ENCODE measurements around the gene CD180.
A peak's percentile ranks its signal among the peaks of the same experiment; 100 is the strongest.

CD180 gene

DNA sequence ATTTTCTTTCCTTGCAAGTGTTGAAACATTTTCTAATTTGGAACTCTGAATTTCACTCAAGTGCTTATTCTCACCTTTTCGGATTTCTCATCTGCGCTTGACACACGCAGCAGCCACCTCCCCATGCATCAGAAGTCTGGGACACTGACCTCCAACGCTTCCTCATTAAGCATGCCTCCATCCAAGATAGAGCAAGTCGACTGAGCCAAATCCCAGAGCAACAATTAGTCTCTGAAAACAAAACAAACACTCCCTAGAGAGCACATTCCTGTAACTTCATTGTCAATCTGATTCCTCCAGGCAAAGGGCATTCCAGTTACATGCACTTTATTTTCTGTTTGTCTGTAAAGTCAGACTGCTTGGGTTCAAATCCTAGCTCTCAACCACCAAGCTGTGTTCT, 5.7 kb downstream of the CD180 start:
- no peaks in the 10 kb centered on the region for H3K9me3 ChIP-seq
- peaks cover 6% of the 10 kb centered on the region; the same call in 1 of the 2 replicates for H3K4me1 ChIP-seq
- no peak overlapping the region for H3K4me3 ChIP-seq
- no peaks in the 10 kb centered on the region for H3K36me3 ChIP-seq (replicated peaks)
- no peaks in the 10 kb centered on the region for H3K27me3 ChIP-seq (ENCODE audit: low read depth)
- in situ Hi-C loops (cut with MboI; ENCODE audit: low sequenced_read_pairs): no loop called here
- DNase-seq (ENCODE audit: low spot score in 2 of 2): peak in 1 of 2 experiments; percentile 32

DNA sequence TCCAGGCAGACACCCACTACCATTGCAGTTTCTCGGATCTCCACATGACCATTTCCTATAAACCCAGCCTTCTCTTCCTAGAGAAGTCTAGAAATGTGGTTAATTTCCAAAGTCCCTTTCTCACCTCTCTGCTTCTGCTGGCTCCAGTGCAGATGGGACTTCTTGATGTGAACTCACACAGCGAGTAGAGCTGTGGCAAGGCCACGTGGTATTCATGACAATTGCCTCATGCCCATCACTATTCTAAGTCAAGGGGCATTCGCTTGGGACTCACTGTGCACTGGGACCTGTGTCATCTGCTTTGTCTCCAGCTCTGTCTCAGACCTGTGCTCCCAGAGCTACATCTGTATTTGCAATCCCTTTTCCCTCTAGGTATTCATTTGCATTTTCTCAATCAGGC, 6.2 kb downstream of the CD180 start:
- no peak overlapping the region for H3K4me3 ChIP-seq
- in situ Hi-C loops (cut with MboI; ENCODE audit: low sequenced_read_pairs): no loop called here

DNA sequence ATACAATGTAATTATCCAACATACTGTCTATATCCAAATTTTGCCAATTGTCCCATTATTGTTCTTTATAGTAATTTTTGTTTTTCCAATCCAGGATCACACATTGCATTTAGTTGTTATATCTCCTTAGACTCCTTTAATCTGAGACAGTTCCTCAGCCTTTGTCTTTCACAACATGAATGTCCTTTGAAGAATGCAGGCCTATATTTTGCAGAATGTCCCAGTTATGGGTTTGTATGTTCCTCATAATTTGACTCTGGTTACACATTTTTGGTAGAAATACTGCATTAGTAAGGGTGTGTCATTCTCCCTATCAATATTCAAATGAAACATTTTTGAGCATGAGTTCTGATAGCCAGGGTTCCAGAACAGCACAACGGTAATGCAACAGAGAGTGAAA, 6.7 kb downstream of the CD180 start:
- DNase-seq (ENCODE audit: low spot score in 2 of 2): no peak
- Histone ChIP-seq H3K36me3 (replicated peaks) (no peaks in the 10 kb centered on the region), H3K27me3 (ENCODE audit: low read depth) (no peaks in the 10 kb centered on the region), H3K4me1 (peaks cover 6% of the 10 kb centered on the region; the same call in 1 of the 2 replicates), H3K4me3 (no peak overlapping the region), H3K9me3 (no peaks in the 10 kb centered on the region)
- in situ Hi-C loops (cut with MboI; ENCODE audit: low sequenced_read_pairs): no loop called here

More for the DNA sequence above, 6.2 kb downstream of the CD180 start:
- Histone ChIP-seq H3K36me3 (replicated peaks) (no peaks in the 10 kb centered on the region), H3K4me1 (peaks cover 6% of the 10 kb centered on the region; the same call in 1 of the 2 replicates), H3K27me3 (ENCODE audit: low read depth) (no peaks in the 10 kb centered on the region), H3K9me3 (no peaks in the 10 kb centered on the region)
- no peak for DNase-seq (ENCODE audit: low spot score in 2 of 2)

DNA sequence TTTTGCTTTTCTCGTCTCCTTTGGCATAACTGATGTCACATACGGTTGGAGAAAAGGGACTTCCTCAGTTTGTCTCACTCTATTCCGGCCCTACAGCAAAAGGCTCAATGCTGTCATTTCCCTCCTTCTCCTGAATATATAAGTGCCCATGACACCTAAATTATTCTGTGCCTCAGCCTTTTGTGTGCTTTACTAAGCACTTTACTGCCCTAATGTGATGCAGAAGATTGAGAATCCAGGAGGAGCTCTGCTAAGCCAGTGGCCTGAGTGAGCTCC, 7.6 kb downstream of the CD180 start:
- H3K9me3 ChIP-seq: no peaks in the 10 kb centered on the region
- no peaks in the 10 kb centered on the region for H3K27me3 ChIP-seq (ENCODE audit: low read depth)
- DNase-seq (ENCODE audit: low spot score in 2 of 2): no peak
- H3K4me1 ChIP-seq: peaks cover 6% of the 10 kb centered on the region; the same call in 1 of the 2 replicates
- H3K4me3 ChIP-seq: no peak overlapping the region
- in situ Hi-C loops (cut with MboI; ENCODE audit: low sequenced_read_pairs): no loop called here
- no peaks in the 10 kb centered on the region for H3K36me3 ChIP-seq (replicated peaks)

DNA sequence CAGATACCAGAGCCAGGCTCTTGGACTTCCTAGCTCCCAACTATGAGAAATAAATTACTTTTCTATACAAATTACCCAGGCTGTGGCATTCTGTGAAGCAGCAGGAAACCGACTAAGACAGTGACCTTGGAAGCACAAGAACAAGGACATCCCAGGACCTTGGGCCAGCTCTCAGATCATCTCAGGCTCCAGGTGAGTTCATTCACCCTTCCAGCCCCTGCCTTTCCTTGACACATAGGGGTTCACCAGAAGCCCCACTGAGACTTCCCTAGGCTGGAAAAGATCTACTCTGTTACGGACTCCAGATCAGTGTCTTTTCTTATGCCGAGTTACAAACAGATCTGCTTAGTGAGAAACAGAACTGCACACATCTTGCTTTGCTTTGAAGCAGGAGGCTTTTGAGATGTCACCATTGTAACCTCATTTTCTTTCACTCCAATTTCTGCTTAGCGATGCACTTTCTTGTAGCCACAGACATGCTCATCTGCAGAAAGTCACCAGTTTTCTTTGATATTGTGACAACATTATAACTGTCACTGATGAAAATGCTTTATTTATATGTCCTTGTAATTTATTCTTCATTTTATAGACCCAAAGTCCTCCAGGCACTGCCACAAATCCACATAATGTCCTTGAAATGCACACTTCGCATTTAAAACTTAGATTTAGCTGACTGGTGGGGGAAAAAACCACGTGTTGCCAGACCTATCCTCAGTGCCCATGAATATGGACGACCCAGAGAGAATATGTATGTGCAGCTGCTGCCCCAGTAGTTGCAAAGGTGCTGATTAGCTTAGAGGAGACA, 8.1 kb downstream of the CD180 start:
- Histone ChIP-seq H3K4me3 (no peak overlapping the region), H3K4me1 (peaks cover 6% of the 10 kb centered on the region; the same call in 1 of the 2 replicates), H3K27me3 (ENCODE audit: low read depth) (no peaks in the 10 kb centered on the region), H3K36me3 (replicated peaks) (no peaks in the 10 kb centered on the region), H3K9me3 (no peaks in the 10 kb centered on the region)
- no peak for DNase-seq (ENCODE audit: low spot score in 2 of 2)
- in situ Hi-C loops (cut with MboI; ENCODE audit: low sequenced_read_pairs): no loop called here

DNA sequence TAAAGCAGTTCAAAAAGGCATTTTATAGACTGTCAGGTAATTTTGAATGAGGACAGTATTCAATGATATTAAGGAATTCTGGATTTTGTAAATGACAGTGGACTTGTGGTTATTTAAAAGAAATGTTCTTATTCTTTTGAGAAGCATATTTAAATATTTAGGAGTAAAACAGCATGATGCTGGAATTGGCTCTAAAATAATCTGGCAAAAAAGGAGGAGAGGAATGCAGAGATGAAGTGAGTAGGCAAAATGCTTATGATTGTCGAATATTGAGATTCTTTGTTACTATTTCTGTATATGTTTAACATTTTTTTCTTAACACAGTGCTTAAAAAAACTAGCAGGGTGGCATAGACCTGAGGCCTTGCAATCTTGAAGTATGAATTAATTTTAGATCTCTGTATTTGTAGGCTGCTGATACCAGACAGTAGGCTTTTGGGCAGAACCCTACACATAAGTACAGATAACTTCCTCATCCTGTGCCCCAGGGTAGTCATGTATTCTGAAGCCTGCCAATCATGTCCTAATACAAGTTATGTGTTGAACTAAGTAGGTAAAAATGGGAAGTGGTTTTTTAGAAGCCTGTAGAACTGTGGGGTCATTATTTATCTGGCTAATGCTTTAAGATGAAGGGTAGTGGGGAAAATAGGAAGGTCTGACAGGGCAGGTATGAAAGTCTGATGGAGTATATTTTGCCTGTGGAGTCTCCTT, 9.4 kb downstream of the CD180 start:
- Histone ChIP-seq H3K9me3 (no peaks in the 10 kb centered on the region), H3K4me1 (peaks cover 14% of the 10 kb centered on the region), H3K36me3 (replicated peaks) (no peaks in the 10 kb centered on the region), H3K4me3 (no peak overlapping the region), H3K27me3 (ENCODE audit: low read depth) (no peaks in the 10 kb centered on the region)
- in situ Hi-C loops (cut with MboI; ENCODE audit: low sequenced_read_pairs): no loop called here
- no peak for DNase-seq (ENCODE audit: low spot score in 2 of 2)

DNA sequence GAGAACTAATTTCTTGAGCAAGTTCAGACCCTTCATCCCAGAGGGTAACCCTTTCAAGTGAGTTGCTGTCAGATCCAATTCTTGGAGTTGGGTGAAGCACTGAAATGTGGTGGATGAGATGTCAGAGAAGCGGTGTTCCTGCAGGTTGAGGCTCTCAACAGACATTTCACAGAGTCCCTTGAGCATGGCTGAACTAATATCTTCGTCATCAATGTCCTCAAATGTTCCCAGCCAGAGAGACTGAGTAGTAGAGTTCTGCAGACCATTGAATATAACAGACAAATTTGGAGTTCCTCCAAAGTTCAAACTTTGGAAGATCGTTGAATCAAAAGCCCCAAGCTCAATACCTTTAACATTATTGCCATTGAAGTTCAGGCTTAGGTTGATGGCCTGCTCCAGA, 12.7 kb downstream of the CD180 start:
- Histone ChIP-seq H3K4me1 (peaks cover 17% of the 10 kb centered on the region), H3K36me3 (replicated peaks) (no peaks in the 10 kb centered on the region), H3K4me3 (no peak overlapping the region), H3K27me3 (ENCODE audit: low read depth) (no peaks in the 10 kb centered on the region), H3K9me3 (no peaks in the 10 kb centered on the region)
- no peak for DNase-seq (ENCODE audit: low spot score in 2 of 2)
- in situ Hi-C loops (cut with MboI; ENCODE audit: low sequenced_read_pairs): no loop called here

DNA sequence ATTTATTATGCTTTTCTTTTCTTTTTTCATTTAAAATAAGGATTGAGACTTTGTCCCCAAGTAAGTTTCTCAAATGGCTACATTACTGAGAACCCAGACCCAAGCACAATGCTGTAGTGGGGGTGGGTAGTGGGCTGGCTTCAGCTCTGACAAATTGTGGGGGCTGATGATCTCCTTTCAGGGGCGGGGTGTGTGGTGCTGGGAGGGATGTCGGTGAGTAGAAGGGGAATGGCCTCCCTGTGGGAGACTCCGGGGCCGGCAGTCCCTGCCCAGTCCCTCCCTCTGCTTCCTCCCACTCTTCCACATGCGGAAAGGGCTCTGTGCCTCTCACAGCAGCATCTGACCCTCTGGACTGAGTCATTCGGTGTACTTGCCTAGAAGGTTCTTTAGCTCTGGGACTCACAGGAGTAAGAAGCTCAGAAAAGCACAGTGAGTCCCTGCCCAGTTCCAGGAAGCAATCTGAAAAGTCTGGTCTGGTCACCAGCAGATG, 14.3 kb downstream of the CD180 start:
- H3K9me3 ChIP-seq: no peaks in the 10 kb centered on the region
- in situ Hi-C loops (cut with MboI; ENCODE audit: low sequenced_read_pairs): no loop called here
- peak; percentile 85 to 87 for DNase-seq (ENCODE audit: low spot score in 2 of 2)
- H3K4me3 ChIP-seq: no peak overlapping the region
- H3K4me1 ChIP-seq: peaks cover 17% of the 10 kb centered on the region
- no peaks in the 10 kb centered on the region for H3K27me3 ChIP-seq (ENCODE audit: low read depth)
- H3K36me3 ChIP-seq (replicated peaks): no peaks in the 10 kb centered on the region

DNA sequence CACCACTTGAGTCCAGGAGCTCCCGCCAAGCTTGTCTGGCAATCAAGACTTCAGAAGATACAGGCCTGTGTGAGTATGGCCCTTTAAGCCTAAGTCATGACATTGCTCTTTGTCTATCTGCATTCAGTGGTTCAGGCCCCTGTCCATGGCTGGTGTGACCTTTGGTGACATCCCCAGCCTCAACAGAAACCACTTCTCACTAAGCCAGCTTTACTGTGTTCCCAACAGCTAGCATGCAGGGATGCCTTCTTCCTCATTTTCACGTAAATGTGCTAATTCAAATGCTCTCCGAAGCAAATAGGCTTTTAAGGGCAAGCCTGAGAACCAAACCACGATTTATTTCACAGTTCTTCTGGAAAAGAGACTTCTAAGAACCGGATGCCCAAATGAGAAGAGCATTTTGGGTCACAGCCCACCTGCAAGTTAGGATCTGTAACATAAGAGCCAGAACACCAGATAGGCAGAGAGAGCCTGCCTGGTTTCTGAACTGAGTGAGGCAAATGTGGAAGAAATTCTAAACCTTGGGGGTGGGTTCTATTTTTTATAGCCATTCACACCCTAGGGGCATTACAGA, 14.9 kb downstream of the CD180 start:
- Histone ChIP-seq H3K4me3 (no peak overlapping the region), H3K9me3 (no peaks in the 10 kb centered on the region), H3K27me3 (ENCODE audit: low read depth) (no peaks in the 10 kb centered on the region), H3K4me1 (peaks cover 17% of the 10 kb centered on the region), H3K36me3 (replicated peaks) (no peaks in the 10 kb centered on the region)
- in situ Hi-C loops (cut with MboI; ENCODE audit: low sequenced_read_pairs): no loop called here
- peak; percentile 4 to 54 for DNase-seq (ENCODE audit: low spot score in 2 of 2)

DNA sequence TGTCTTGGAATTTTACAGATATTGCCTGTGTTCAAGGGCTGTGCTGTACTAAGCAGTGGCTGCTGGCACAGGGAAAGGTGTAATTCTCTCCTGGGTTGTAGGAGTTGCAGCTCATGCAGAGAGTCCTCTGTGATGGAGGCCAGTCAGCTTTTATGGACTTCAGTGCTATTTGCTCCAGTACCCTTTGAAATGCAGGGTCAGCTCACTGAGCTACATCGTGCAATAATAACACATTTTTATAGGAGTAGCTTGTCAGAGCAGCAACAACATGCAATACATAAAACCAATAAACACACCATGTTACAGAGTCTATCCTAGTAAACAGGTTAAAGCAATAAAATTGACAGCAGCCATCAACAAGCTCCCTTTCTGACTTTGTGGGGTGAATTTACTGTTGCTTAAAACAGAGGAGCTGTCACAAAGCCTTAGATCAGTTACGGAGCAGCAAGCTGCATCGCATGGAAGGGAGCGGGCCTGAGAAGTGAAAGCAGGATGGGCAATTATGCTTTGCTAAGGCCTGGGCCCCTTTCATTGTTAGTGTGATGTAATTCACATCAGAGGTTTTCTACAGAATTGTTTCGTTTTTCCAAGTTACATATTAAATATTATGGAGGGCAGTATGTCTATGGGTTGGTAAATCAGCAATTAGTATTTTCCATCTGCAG, 16.8 kb downstream of the CD180 start:
- in situ Hi-C loops (cut with MboI; ENCODE audit: low sequenced_read_pairs): no loop called here
- no peak overlapping the region for H3K4me3 ChIP-seq
- H3K9me3 ChIP-seq: no peaks in the 10 kb centered on the region; the same call in 1 of the 2 replicates
- DNase-seq (ENCODE audit: low spot score in 2 of 2): no peak
- H3K27me3 ChIP-seq (ENCODE audit: low read depth): no peaks in the 10 kb centered on the region
- no peaks in the 10 kb centered on the region for H3K36me3 ChIP-seq (replicated peaks)
- peaks cover 17% of the 10 kb centered on the region for H3K4me1 ChIP-seq

DNA sequence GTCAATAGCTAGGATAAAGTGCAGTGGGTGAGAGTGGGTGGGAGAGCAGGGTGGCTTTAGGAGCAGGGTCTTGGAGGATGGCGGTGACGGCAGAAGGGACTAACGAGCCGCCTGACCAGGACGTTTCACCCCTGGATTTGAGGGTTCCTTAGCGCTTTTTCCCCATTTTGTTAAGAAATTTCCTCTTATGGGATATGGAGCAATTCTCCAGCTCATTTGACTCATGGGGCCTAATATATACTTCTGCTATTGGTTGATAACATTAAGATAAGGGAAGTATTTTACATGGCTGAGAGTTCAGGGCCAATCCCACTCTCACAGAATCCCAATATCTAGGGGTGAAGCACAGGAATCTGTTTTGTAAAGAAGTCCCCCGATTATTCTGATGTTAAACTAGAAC, 17.6 kb downstream of the CD180 start:
- Histone ChIP-seq H3K4me3 (no peak overlapping the region), H3K27me3 (ENCODE audit: low read depth) (no peaks in the 10 kb centered on the region), H3K9me3 (no peaks in the 10 kb centered on the region; the same call in 1 of the 2 replicates), H3K4me1 (peaks cover 17% of the 10 kb centered on the region), H3K36me3 (replicated peaks) (no peaks in the 10 kb centered on the region)
- in situ Hi-C loops (cut with MboI; ENCODE audit: low sequenced_read_pairs): no loop called here
- DNase-seq (ENCODE audit: low spot score in 2 of 2): no peak

DNA sequence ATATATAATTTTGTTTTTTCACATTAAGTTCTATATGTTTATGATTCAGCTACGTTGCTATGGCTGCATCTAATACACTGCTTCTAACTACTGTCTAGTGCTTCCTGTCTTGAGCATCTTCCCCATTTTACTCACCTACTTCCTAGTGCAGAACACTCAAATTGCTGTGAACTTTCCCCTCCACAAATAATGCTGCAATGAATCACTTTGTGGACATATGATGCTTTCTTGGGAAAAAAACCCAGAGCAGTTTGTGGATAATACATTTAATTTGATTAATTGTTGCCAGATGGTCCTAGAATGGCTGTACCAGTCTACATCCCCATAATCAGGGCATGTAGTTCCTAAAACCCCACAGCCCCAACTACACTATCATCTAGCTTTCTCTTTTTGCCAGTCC, 18.5 kb downstream of the CD180 start:
- Histone ChIP-seq H3K36me3 (replicated peaks) (no peaks in the 10 kb centered on the region), H3K4me1 (peaks cover 17% of the 10 kb centered on the region), H3K27me3 (ENCODE audit: low read depth) (no peaks in the 10 kb centered on the region), H3K4me3 (no peak overlapping the region), H3K9me3 (no peaks in the 10 kb centered on the region; the same call in 1 of the 2 replicates)
- in situ Hi-C loops (cut with MboI; ENCODE audit: low sequenced_read_pairs): no loop called here
- DNase-seq (ENCODE audit: low spot score in 2 of 2): no peak

DNA sequence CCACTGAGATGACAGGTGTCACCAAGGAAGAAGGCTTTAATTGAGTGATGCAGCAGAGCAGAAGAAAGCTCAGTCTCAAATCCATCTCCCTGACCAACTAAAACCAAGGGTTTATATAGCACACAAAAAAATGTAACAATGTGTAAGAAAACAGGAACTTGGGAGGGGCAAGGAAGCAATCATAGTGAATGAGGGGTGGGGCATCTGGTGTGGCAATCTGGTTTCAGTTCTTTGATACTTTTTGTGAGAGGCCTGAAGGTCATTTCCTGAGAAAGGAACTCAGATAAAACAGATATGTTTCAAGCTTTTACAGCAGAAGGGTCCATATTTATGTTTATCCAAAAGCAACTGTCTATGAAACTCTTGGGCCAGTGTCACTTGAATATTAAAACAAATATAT, 19.7 kb downstream of the CD180 start:
- in situ Hi-C loops (cut with MboI; ENCODE audit: low sequenced_read_pairs): no loop called here
- H3K9me3 ChIP-seq: no peaks in the 10 kb centered on the region; the same call in 1 of the 2 replicates
- peaks cover 8% of the 10 kb centered on the region for H3K4me1 ChIP-seq
- no peak for DNase-seq (ENCODE audit: low spot score in 2 of 2)
- no peak overlapping the region for H3K4me3 ChIP-seq
- H3K27me3 ChIP-seq (ENCODE audit: low read depth): no peaks in the 10 kb centered on the region
- H3K36me3 ChIP-seq (replicated peaks): no peaks in the 10 kb centered on the region

Measured in HAP-1 (cell line).